Smooth muscle cell of trachea (primary cell): Measurements from ENCODE around the gene NHS. TPM values are rescaled to one million over a fixed set of nuclear protein-coding genes. Genes with fewer than 3 reads are reported as not detected.

Source experiments
- total RNA-seq: library from RNA; depleted of rRNA; stranded (reverse); fragments of >200 nt; gene quantifications from 2 replicates; pipeline ENCODE4 v1.2.1, GENCODE V29; 2014

NHS gene
- total RNA-seq: 3.9 and 4.6 TPM in 2 replicates

DNA sequence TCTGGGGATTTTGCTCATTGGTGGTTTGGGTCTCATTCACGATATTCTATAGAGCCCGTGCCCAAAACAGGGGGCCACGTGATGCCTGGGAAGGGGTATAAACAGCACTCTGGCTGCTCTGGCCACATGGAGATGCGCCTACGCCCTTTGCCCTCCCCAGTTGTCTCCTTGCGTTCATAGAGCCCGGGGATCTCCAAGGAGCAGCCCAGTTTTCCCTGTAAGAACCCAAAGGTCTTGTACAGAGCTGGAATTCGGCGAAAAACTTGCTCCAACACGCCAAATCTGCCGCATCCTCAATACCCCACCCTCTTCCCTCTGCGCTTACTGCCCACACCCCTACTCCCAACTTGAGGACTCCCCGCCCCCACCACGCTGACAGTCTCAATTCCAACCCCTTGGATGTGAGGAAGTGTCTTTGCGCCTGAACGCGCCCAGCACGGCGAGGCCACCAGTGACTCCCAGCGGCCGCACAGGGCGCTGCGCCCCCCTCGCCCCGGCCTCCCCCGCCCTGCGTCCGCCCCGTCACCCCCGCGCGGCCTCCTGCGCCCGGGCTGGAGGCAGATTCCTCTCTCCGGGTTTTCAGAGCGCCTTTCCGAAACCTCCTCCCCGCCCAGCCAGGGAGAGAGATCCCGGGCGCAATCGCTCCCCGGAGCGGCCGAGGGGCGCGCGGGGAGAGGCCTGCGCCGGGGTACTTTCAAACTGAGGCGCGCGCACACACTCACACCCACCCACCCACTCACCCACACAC lies at the start of gene NHS:
Gene NHS, plus strand, starts transcription at position 582 of the 748 bp plus-strand sequence. CDS start 558 bp downstream, outside the sequence.

DNA sequence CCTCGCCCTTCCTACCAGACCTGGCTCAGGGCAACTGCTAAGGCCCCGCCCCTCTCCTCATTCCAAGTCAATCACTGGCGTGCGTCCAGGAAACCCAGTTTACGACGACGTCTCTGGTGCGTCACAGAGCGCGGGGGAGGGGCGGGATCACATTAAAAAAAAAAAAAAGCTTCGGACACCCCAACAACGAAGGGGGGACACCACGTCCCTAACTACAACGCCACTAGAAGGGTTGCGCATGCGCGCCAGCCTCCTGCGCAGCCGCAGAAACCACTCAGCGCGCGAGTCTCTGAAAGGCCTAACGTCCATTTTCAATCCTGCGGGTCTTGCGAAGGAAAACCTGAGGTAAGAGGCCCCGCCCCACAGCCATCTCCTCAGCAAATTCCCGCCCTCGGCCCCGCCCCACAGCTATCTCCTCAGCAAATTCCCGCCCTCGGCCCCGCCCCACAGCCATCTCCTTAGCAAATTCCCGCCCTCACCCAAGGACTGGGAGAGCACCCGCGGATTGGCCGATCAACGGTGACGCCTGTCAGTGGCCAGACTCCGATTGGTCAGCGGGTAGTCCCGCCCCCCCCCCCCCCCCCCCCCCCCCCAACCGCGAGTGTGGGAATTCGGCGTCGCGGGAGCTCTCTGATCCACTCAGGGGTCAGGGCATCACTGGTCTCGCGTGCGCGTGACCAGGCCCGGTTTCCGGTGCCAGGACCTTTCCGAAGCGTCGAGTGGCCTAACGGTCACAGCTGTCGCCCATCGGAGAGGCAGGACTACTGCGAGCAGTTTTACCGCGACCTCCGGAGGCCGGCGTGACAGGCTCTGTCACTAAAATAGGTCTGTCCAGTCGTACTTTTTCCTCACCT lies 362.1 kb downstream of the NHS start, which contains the start of gene SCML1:
Gene SCML1, plus strand, starts transcription at position 638 of the 854 bp plus-strand sequence. CDS start 6,694 bp downstream, outside the sequence.

